Stimulated activated CD8-positive, alpha-beta memory T cell treated with anti-CD3 and anti-CD28 coated beads, Interleukin-12 subunit alpha, Interleukin-12 subunit beta, amount 100 ng/mL, for 24 hours (primary cell): ENCODE measurements around the gene TGM6.
"Not testable (repeated sequence)": the region's sequence is repeated elsewhere in the genome, so short reads cannot be mapped to it uniquely, and the experiment has no call there.

ENCODE experiments used
- DNase-seq: peaks from one replicate; pipeline ENCODE4 v3.0.0-alpha.2; 2020; ENCODE audit errors: extremely low read depth

TGM6 gene

DNA sequence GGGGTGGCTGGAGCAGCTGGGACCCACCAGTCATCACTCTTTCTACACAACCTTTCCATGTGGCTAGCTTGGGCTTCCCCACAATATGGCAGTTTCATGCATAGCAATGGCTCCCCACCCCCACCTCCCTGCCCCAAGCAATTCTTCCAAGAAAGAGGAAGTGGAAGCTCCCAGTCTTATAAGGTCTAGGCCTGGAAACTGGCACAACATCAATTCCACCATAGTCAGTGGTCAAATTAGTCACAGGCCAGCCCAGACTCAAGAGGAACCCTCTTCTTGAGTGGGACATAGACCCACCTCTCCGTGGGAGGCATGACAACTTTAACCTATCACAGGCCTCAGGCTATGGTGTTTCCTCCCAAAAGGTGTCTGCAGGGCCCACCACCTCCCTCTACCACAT is 17.7 kb downstream of the TGM6 start:
- no peak for DNase-seq

DNA sequence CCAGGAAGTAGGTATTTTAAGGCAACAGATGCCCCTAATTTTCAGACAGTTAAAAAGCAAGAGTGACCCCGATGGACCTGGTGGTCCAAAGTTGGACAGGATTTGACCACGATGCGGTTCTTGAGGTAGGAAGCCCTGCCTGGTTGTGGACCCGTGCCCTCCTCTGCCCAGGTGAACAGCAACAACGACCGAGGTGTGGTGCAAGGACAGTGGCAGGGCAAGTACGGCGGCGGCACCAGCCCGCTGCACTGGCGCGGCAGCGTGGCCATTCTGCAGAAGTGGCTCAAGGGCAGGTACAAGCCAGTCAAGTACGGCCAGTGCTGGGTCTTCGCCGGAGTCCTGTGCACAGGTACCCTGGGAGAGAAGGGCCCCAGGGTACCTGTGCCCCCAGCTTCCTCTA is 18.7 kb downstream of the TGM6 start:
- DNase-seq, result no peak

DNA sequence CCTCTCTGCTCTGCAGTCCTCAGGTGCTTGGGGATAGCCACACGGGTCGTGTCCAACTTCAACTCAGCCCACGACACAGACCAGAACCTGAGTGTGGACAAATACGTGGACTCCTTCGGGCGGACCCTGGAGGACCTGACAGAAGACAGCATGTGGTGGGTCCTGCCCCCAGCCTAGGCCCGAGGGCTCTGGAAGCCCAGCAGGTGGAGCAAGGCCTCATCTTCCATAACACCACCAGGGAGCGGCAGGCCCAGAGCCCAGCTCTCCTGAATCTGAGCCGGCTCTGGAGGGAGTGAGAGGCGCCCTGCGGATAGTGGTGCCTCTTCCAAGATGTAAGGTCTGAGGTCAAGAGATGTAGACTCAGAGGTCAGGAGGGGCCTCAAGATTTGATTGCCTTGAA is 19.6 kb downstream of the TGM6 start:
- no peak for DNase-seq

DNA sequence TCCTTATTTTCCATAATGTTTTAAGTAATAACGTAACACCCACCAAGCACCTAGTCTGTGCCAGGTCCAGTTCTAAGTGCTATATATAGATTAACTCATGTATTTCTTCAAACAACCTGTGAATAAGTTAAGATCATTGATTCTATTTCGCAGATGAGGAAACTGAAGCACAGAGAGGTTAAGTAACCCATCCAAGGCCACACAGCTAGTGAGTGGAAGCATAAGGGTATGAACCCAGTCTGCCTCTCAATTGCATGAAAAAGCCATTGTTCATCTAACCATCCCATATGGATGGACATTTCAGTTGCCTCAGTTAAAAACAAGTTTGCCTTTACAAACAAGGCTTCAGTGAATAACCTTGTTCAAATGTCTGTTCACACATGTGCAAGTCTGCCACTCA is 20.8 kb downstream of the TGM6 start:
- no peak for DNase-seq

DNA sequence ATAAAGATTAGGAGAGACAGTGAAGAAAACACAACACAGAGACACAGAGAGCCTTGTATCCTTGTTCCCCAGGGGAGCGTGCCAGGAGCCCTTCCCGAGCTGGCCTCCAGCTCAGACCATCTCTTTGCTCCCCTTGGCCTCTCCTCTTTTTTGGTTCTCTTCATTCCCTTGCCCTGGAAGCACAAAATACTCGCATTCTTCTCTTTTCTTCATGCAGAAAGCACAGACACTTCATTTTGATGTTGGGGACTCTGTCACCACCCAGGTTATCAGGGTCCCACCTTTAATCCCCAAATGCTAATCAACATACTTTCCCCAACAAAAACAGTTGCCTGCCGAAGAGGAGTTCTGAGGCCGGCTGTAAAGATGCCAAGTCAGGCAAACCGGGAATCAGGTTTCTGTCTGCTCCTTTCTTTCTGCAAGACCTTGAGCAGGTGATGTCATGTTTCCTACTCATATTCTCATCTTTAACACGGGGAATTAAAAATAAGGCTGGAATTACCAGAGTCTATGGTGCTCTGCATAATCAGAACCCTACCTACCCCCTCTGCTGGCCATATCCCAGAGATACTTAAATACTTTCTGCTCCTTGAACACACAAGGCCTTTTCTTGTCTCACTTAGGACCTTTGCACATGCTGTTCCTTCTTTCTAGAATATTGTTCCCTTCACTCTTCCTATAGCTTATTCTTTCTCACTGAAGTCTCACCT is 21.7 kb downstream of the TGM6 start:
- no peak for DNase-seq

DNA sequence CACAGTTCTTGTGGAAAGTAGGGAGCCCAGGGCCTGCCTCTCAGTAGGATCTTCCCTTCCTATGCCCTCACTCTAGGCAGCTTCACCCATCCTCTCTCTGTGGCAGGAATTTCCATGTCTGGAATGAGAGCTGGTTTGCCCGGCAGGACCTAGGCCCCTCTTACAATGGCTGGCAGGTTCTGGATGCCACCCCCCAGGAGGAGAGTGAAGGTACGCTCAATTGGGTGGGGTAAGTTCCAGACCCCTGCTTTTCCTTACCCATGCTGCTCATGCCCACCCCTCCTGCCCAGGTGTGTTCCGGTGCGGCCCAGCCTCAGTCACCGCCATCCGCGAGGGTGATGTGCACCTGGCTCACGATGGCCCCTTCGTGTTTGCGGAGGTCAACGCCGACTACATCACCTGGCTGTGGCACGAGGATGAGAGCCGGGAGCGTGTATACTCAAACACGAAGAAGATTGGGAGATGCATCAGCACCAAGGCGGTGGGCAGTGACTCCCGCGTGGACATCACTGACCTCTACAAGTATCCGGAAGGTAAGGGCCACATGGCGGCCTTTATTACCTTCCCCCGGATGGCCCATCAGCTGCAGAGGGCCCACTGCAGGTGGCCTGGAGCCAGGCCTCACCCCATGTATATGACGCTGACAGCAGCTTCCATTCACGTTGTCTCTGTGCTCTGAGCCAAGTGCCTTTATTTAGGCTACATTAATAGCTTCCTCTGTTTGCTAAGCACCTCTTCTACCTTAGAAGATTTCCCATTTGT is 22.8 kb downstream of the TGM6 start:
- DNase-seq, result no peak

DNA sequence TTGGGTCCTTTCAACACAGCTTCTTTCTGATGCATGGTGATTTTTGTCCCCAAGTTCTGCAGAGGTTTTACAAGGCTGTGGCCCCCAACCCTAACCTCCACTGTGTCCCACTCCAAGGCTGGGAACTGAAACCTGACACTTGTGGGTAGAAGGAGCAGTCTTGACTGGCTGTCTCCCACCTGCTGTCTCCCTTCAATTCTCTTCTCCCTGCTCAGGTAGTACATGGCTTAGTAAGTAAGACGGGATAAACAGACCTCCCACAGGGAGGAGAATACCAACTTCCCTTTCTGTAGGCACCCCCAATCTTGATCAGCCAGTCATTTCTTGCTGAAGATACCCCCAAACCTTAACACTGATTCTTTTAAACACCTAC is 25.0 kb downstream of the TGM6 start:
- DNase-seq, result no peak

DNA sequence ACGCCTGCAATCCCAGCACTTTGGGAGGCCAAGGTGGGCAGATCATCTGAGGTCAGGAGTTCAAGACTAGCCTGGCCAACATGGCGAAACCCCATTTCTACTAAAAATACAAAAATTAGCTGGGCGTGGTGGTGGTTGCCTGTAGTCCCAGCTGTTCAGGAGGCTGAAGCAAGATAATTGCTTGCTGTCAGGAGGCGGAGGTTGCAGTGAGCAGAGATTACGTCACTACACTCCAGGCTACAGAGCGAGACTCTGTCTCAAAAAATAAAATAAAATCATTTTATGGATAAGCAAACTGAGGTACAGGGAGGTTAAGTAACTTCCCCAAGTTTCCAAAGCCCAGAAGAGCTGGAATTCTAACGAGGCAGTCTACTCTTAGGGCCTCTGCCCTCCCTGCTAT is 26.7 kb downstream of the TGM6 start:
- not testable (repeated sequence) for DNase-seq

DNA sequence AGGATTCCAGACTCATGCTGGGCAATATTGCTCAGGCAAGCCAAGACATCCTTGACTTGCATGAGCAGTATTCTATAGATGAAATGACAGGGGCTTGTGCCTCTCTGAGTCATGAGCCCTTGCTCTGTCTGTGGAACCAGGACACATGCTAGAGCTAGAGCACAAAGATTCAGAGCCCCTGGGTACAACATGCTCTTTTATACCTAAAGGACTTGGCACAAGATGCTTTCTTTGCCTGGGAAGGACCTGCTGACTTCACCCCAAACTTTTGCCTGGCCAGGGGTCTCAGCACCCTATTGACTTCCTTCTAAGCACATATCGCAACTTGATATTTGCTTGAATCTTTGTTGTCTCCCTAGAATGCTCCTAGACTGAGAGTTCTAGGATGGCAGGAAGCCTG is 27.4 kb downstream of the TGM6 start:
- DNase-seq, result no peak

DNA sequence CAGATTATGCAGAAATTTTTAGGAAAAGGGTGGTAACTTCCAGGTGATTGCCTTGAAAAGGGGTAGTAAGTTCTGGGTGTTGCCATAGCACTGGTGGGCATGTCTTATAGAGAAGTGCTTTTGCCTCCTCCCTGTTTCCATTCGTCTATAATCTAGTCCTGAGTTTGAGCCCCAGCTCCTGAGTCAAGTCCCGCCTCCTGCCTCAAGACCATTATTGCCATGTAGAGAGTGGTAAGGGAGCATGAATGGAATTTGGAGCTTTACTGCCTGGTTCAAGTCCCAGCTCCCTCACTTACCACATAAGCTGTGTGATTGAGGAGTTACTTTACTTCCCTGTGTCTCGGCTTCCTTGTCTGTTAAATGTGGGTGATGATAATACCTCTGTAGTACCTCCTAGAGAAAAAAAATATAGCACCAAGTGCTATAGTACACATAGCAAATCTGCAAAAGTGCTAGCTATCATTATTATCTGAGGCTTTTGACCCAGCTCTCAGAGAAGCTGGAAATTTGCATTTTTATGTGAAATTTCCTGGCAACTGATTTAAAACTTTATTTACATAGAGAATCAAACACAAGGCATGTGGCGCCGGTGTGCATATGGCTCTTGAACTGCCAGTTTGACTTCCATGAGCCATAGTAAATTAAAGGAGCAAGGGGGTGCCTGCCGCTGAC is 36.0 kb downstream of the TGM6 start:
- no peak for DNase-seq

DNA sequence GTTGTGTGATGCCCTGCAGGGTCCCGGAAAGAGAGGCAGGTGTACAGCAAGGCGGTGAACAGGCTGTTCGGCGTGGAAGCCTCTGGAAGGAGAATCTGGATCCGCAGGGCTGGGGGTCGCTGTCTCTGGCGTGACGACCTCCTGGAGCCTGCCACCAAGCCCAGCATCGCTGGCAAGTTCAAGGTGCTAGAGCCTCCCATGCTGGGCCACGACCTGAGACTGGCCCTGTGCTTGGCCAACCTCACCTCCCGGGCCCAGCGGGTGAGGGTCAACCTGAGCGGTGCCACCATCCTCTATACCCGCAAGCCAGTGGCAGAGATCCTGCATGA is 36.5 kb downstream of the TGM6 start:
- DNase-seq, result no peak

DNA sequence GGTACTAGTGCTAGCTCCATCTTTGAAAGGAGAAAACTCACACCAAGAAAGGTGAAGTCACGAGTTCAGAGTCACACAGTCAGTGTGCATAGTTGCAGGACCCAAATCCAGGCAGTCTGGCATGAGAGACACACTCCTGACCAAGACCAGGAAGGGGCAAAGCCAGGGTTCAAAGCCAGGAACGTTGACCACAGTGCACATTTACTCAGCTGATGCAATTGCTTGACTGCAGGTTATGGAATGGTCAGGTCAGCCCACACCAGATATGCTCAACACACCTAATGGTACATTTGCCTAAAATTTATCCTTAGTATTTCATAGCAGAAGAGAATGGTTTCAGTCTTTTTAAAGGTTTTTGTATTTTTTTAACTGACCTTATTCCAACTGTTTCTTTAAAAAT is 37.7 kb downstream of the TGM6 start:
- no peak for DNase-seq

DNA sequence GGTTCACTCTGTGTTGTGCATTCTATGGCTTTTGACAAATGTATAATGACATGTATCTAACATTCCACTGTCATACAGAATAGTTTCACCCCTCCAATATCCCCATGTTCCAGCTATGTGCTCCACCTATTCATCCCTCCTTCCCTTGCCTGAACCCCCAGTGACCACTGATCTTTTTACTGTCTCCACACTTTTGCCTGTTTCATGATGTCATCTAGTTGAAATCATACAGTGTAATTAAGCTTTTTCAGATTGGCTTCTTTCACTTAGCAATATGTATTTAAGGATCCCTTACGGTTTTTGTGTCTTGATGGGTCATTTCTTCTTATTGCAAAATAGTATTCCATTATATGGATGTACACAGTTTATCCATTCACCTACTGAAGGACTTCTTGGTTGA is 39.8 kb downstream of the TGM6 start:
- no peak for DNase-seq

DNA sequence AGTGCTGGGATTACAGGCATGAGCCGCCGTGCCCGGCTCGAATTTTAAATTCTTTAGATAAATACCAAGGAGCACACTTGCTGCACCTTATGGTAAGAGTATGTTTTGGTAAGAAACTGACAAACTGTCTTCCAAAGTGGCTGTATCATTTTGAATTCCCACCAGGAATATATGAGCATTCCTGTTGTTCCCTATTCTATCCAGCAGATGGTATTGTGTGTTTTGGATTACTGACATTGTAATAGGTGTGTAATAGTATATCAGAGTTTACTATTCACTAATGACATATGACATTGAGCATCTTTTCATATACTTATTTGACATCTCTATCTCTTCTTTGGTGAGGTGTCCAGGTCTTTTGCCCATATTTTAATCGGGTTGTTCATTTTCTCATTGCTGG is 40.5 kb downstream of the TGM6 start:
- DNase-seq, result no peak

DNA sequence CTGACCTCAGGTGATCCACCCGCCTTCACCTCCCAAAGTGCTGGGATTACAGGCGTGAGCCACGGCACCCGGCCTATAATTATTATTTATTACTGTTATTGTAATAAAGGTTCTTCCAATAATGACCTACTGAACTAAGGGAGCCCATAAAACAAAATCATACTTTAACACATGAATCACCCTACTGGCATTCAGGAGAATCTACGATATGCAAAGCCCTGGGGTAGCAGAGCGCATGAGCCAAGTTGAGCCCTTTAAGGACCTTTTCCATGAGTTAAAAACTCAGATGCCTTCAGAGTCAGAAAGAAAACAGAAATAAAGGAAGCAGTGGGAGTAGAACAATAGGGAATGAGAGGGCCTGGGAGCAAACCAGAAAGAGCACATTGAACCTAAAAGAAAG is 48.4 kb downstream of the TGM6 start:
- no peak for DNase-seq

DNA sequence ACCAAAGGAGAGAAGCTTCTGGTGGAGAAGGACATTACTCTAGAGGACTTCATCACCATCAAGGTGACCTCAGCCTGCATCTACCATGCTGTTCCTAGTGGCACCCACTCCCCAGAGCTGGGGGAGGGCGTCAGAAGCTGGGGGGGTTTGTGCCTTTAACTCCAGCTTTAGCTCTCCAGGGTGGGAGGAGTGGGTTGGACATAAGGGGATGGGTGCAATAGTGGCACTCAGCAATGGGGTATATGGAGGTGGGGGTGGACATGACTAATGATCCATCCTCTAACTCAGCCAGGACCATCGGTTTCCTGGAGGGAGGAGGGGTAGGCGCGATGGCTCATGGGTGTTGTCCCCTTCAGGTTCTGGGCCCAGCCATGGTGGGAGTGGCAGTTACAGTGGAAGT is 49.8 kb downstream of the TGM6 start:
- DNase-seq, result no peak

DNA sequence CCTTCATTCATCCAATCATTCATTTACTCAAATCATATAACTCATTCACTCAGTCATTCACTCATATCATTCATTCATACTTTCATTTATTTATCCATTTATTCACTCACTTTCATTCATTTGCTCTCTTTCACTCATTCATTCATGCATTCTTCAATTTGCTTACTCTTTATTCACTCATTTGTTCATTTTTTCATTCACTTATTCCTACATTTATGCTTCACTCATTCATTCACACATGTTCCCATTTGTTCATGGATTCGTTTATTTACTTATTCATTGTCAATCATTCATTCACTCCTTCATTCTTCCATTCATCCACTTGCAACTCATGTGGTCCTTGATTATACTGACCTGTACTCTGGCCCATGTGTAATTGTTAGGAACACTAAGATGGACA is 50.5 kb downstream of the TGM6 start:
- no peak for DNase-seq

DNA sequence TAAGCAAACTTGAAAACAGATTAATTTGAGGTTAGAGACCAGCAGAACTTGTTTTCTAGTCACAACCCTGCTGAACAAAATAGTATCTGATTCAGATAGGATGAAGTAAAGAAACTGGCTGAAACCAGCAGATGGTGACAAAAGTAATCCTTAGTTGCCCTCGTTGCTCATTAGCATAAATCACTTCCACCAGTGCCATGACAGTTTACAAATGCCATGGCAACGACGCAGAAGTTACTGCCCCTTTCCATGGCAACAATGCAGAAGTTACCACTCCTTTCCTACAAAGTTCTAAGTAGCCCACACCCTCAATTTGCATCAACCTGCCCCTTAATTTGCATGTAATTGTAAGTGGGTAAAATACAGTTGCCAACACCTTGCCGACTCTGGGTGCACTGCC is 66.1 kb downstream of the TGM6 start:
- no peak for DNase-seq

DNA sequence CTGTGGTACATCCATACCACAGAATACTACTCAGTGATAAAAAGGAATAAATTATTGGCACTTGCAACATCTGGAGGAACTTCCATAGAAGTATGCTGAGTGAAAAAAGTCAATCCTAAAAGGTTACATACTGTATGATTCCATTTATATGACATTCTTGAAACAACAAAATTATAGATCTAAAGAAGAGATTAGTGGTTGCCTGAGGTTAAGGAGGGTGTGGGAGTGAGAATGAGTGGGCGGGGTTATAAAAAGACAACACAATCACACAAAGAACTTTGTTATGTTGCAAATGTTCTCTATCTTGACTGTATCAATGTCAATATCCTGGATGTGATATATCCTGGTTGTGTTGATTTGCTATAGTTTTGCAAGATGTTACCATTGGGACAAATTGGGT is 68.7 kb downstream of the TGM6 start:
- no peak for DNase-seq

DNA sequence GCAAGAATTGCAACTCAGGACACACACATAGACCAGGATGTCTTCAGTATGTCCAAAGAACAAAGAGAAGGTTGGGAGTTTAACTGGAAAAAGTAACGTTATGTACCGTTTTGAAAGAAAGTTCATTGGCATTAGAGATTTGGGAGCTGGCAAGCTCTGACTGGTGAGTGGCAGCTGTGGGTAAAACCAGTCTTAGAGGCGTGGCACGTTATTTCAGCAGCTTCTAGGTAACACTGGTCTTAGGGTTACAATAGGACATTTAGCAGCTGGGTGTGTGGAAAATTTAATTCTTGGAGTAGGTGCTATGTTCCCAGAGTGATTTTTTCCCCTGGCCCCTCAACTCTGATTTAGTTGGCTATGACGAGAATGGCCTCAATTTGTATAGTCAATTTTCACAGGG is 70.7 kb downstream of the TGM6 start:
- no peak for DNase-seq

DNA sequence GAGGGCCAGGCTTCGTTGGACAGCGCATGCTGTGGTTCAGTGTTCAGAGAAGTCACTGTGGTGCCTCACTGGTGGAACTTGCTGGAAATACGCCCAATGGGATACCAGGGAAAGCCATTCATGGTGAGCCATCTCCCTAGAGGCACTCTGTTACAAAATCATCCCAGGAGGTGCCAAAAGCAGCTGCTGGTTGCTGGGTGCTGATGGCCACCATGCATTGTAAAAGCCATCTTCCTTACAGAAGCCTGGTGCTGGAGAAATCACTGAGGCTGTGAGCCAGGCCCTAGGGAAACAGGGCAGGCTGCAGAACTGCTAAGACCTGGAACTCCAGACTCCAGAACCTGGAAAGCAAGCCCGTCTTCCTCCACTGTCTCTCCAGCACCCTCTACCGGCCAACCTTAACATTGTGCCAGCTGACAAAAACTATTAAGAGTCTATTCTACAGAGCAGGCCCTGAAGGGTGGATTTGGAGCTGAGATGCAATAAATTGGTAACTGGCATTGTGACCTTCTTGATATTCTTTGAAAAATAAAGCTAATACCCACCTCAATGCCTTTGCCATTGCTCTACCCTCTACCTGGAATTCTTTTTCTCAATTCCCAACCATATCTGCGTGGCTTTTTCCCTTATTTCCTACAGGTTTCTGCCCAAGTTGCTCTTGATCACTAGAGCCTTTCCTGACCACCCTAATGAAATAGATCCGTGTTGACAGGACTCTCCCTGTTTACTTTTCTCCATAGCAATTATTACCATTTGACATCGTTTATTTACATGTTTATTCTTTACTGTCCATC is 71.4 kb downstream of the TGM6 start:
- peak; percentile 16 for DNase-seq

DNA sequence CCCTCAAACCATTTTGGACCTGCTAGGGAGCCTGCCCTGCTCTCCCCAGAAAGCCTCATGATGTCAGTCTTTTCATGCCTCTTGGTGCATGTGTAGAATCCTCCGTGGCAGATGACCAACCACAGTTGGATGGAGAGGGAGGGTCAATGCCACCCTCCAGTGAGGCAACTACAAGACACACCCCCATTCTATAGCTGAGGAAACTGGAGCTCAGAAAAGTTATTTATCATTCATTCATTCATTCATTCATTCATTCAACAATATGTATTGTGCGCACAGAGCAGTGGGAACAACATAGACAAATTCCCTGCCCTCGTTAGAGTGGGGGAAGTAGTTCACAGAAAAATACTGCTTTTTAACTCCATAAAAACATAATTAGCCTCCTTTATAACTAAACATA is 73.1 kb downstream of the TGM6 start:
- no peak for DNase-seq
